ENCODE measurements around the gene MRAP.
"Not testable (repeated sequence)": the region's sequence is repeated elsewhere in the genome, so short reads cannot be mapped to it uniquely, and the experiment has no call there.

The MRAP gene

DNA sequence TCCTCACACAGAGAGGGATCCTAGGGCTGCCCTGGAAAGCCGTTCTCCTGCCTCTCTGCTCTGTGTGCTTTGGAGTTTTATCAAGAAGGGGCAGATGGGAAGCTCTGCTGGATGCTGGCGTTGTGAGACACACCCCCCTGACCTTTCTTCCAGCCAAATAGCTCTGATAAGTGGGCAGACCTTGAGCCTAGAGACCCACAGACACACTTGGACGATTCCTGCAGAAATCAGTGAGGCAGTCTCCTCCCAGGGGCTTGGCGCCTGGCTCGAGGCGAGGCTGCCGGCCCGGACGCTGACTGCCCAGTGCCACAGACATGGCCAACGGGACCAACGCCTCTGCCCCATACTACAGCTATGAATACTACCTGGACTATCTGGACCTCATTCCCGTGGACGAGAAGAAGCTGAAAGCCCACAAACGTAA lies at the start of gene MRAP:
MRAP (plus strand) TSS at position 198 of the 424 bp plus-strand sequence; CDS start at position 315, 117 bp downstream.
- no peak for DNase-seq (ENCODE audit: low read depth in 3 of 3)

GRCh38 chr21:32249511-32250280 lies 49.0 kb upstream of the MRAP start:
- no peak for DNase-seq (ENCODE audit: low read depth in 3 of 3)

GRCh38 chr21:32252136-32252535 lies 46.5 kb upstream of the MRAP start:
- no peak for DNase-seq (ENCODE audit: low read depth in 3 of 3)

DNA sequence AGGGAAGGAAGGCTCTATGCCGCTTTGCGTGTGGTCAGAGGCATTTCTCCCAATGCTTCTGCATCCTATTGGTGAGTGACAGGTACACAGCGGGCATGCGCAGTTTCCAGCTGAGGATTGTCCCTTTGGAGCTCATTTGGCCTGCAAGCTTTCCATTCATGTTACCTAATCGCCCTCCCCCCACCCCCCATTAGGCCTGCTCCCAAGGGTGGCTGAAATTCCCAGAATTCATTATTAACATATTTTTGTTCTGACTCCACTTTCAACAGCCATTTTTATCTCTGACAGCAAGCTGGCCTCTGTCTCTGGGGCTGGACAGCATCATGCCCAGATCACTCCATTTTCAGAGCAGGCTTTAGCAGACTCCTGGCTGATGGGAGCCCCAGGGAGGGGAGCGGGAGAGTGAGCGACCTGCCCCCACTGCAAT lies 45.4 kb upstream of the MRAP start:
- DNase-seq (ENCODE audit: low read depth in 3 of 3) = no peak

DNA sequence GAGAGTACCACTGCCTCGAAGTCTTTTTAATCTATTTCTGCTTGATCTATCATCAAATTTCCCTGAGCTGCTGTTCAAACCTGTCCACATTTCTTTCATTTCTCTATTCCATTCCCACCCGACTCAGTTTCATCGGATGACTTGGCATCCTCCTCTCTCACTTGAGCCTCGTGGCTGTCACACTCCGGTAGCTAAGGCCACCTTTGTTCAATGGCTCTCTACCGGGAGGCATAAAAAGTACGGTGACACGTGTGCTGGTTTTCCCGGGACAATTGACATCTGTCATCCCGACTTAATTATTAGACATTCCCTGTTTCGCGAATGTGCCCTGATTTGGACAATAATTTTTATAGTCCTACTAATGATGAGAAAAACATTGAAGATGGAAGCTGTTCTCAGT lies 42.4 kb upstream of the MRAP start:
- no peak for DNase-seq (ENCODE audit: low read depth in 3 of 3)

- DNase-seq (ENCODE audit: low read depth in 3 of 3) = no peak
Observed at GRCh38 chr21:32256873-32257620, 41.6 kb upstream of the MRAP start.

DNA sequence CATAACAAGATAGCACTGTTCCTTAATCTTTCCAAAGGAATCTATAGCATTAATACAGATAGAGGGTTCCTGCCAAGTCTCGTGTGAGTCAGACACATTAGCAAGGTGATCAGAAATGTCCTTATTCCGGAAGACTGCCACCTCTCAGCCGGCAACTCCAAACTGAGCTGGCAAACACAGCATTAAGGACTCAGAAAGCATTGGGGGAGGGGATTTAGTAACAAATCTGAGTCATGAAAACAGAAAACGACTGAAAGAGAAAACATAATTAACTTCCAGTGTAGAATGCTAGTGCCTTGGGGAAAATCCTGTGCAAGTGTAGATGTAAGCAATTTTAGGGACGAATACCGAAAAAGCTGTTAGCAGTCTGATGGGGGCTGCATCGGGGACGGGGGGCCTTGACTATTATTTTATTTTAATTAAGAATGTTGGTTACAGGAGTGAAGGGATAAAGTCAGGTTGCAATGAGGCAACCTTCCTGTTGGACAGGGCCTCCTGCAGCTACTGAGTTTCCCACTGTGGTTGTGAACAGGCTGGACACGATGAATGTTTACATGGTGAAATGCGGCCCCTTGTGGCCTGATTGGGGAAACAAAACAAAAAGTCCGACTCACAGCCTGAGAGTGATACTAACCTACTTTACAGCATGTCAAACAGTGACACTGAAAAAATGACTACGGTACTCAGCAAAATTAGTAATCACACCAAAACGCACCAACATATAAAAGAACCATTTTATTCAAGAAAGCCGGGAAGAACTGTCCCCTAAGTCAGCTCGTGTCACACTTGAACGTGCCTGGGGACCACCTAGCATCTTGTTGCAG lies 40.5 kb upstream of the MRAP start:
- DNase-seq (ENCODE audit: low read depth in 3 of 3) = no peak

DNA sequence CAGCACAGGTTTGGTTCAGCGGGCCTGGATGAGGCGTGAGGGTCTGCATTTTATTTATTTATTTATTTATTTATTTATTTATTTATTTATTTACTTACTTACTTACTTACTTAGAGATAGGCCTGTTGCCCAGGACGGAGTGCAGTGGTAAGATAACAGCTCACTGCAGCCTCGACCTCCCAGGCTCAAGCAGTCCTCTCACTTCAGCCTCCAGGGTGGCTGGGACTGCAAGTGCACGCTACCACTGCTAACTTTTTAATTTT lies 39.9 kb upstream of the MRAP start:
- not testable (repeated sequence) for DNase-seq (ENCODE audit: low read depth in 3 of 3)

- DNase-seq (ENCODE audit: low read depth in 3 of 3) = no peak
Observed at GRCh38 chr21:32260130-32260529, 38.5 kb upstream of the MRAP start.

- DNase-seq (ENCODE audit: low read depth in 3 of 3) = no peak
Observed at GRCh38 chr21:32261929-32262328, 36.7 kb upstream of the MRAP start.

- not testable (repeated sequence) for DNase-seq (ENCODE audit: low read depth in 3 of 3)
Observed at GRCh38 chr21:32265321-32265720, 33.3 kb upstream of the MRAP start.

- DNase-seq (ENCODE audit: low read depth in 3 of 3) = no peak
Observed at GRCh38 chr21:32270748-32271147, 27.9 kb upstream of the MRAP start.

- DNase-seq (ENCODE audit: low read depth in 3 of 3) = no peak
Observed at GRCh38 chr21:32276671-32277070, 22.0 kb upstream of the MRAP start.

DNA sequence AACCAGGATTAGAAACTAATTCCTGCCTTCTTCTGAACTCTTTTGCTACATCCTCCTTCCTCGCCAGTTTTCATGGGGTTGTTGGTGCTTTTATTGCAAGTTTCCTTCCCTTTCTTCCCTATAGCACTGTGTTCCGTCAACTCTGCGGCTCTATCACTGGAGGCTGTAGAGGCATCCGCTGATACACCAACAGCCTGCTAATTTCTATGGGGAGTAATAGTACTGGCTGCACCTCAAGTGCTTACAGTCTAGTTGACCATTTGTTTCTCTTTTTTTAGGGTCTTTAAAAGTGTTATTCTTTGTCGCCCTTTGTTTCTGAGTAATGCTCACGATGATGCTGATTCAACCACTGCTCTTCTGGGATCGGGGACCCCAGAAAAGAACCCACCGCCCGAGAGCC lies 20.6 kb upstream of the MRAP start:
- no peak for DNase-seq (ENCODE audit: low read depth in 3 of 3)

GRCh38 chr21:32278518-32279376 lies 19.9 kb upstream of the MRAP start, which contains the start of gene MIS18A:
Gene MIS18A, minus strand, starts transcription at chr21:32279049. Its CDS starts 35 bp downstream, at chr21:32279014.
- peak; percentile 97 to 98 (median 98) for DNase-seq (ENCODE audit: low read depth in 3 of 3)

- no peak for DNase-seq (ENCODE audit: low read depth in 3 of 3)
Observed at GRCh38 chr21:32279377-32279680, 19.3 kb upstream of the MRAP start.

DNA sequence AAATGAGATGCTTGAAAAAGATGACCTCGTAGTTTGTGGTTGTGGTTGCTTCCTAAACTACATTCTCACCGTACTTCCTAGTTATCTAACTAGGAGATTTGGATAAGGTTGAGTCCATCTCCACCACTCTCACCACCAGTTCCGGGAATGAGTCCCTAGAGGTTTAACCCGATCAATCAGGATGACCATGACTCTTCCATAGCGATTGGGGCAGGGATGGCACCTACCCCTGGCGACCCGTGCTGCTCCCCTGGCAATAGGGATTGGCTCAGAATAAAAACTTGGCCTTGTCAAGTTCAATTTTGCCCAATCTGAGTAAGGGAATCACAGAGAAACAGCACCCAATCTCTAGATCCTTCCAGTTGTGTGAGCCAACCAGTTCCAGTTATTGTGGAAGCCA lies 17.1 kb upstream of the MRAP start:
- DNase-seq (ENCODE audit: low read depth in 3 of 3) = no peak

- no peak for DNase-seq (ENCODE audit: low read depth in 3 of 3)
Observed at GRCh38 chr21:32282992-32283391, 15.7 kb upstream of the MRAP start.

DNA sequence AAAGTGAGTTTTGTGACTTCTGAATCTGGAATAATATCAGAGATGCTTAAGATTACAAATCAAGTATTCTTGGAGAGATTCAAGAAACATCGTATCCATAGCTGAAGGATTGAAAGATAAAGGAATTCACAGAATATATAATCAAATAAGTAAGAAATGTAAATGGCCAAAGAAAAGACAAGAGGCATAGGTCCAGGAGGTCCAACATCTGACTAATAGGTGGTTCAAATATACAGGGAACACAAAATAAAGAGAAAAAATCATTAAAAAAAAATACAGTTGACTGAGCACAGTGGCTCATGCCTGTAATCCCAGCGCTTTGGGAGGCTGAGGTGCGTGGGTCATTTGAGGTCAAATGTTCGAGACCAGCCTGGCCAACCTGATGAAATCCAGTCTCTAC lies 13.2 kb upstream of the MRAP start:
- no peak for DNase-seq (ENCODE audit: low read depth in 3 of 3)

DNA sequence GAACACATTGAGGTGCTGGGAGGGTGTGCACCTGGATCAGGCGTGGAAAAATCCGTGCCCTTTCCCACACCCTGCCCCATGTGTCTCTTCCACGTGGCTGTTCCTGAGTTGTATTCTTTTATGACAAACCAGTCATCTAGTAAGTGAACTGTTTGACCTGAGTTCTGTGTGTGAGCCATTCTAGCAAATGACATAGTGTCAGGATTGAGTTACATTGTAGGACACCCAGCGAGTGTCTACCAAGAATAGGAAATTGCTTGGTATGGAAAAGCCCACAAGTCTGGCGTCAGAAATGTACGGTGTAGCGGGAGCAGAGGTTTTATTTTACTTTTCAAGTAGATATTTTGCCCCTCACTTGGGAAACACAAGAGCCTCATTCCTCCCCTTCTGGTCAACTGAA lies 1.2 kb upstream of the MRAP start:
- DNase-seq (ENCODE audit: low read depth in 3 of 3) = no peak

DNA sequence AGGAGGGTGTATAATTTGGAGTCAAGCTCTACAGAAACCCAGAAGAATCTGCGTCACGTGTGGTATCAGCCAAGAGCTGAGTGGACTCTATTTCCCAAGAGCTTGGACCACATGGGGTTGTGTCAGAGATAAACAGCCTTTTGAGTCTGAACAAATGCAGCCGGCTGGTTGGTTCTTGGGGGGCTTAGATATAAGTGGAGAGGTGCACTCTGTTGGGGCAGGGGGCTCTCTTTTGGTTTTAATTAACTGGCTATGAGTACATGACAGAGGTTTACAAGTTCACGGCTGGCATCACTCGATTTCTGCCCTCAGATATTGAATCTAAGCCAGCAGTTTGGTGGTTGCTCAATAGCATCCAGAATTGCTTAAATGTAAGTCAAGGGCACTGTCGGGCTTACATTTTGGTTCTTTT lies 501 bp upstream of the MRAP start:
- DNase-seq (ENCODE audit: low read depth in 3 of 3) = no peak

DNA sequence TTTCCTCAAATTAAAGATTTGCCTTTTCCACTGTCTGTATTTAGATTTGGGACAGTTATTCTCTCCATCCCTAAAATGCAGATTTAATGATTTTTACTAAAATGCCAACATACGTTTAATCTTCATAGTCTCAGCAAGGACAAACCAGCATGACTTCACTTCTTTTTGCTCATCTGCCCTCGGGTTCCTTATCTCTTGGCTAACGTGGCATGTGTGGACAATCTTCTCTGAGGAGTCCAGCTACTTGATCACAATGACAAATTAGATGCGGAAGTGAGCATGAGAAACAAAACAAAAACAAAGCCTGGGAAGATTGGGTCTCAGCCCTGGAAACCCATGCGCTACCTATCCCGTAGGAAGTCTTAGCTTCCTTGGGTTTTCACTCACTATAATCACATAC lies 1.0 kb downstream of the MRAP start:
- no peak for DNase-seq (ENCODE audit: low read depth in 3 of 3)
